ENCODE results near the gene YWHAH.

Gene YWHAH

GRCh38 chr22:31906569-31906968 is 37.8 kb upstream of the YWHAH start:
- no peak overlapping the region for H3K9ac ChIP-seq (ENCODE audit: low read length in 2 of 2)
- no peaks in the 10 kb centered on the region for H3K27me3 ChIP-seq (ENCODE audit: control insufficient read depth in 1 of 2, insufficient read depth in 2 of 2, low read length in 2 of 2)
- no peak overlapping the region for H3K27ac ChIP-seq (ENCODE audit: low read length)
- no peak overlapping the region for H3K4me3 ChIP-seq (ENCODE audit: low read length in 2 of 2)
- H3K36me3 ChIP-seq (ENCODE audit: control insufficient read depth in 2 of 2, insufficient read depth in 2 of 2, low read length in 2 of 2), result peaks cover 14 to 31% of the 10 kb centered on the region in 2 donors
- H3K4me1 ChIP-seq (ENCODE audit: control insufficient read depth, insufficient read depth, low read length), result no peaks in the 10 kb centered on the region
- no peaks in the 10 kb centered on the region for H3K9me3 ChIP-seq (ENCODE audit: control insufficient read depth in 2 of 2, low read length in 2 of 2)

DNA sequence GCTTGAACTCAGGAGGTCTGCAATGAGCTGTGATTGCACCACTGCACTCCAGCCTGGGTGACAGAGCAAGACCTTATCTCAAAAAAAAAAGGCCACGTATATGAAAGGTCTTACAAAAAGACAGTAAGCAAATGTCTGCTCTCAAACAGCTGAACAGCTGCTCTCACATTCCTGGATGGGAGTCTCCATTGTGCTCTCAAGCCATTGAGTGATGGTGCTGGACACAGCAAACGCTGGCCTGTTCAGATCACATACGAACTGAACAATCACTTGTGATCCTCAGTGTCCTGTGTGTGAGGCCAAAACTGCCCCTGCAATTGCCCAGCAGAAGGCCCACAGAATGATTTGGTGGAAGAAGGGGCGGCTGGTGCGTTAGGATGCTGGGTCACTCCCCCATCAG is 34.4 kb upstream of the YWHAH start:
- no peak overlapping the region for H3K4me3 ChIP-seq (ENCODE audit: low read length in 2 of 2)
- H3K27me3 ChIP-seq (ENCODE audit: control insufficient read depth in 1 of 2, insufficient read depth in 2 of 2, low read length in 2 of 2), result no peaks in the 10 kb centered on the region
- H3K27ac ChIP-seq (ENCODE audit: low read length), result no peak overlapping the region
- no peak overlapping the region for H3K9ac ChIP-seq (ENCODE audit: low read length in 2 of 2)
- H3K36me3 ChIP-seq (ENCODE audit: control insufficient read depth in 2 of 2, insufficient read depth in 2 of 2, low read length in 2 of 2), result peaks cover 6 to 25% of the 10 kb centered on the region in 2 donors
- no peaks in the 10 kb centered on the region for H3K4me1 ChIP-seq (ENCODE audit: control insufficient read depth, insufficient read depth, low read length)
- H3K9me3 ChIP-seq (ENCODE audit: control insufficient read depth in 2 of 2, low read length in 2 of 2), result no peaks in the 10 kb centered on the region

DNA sequence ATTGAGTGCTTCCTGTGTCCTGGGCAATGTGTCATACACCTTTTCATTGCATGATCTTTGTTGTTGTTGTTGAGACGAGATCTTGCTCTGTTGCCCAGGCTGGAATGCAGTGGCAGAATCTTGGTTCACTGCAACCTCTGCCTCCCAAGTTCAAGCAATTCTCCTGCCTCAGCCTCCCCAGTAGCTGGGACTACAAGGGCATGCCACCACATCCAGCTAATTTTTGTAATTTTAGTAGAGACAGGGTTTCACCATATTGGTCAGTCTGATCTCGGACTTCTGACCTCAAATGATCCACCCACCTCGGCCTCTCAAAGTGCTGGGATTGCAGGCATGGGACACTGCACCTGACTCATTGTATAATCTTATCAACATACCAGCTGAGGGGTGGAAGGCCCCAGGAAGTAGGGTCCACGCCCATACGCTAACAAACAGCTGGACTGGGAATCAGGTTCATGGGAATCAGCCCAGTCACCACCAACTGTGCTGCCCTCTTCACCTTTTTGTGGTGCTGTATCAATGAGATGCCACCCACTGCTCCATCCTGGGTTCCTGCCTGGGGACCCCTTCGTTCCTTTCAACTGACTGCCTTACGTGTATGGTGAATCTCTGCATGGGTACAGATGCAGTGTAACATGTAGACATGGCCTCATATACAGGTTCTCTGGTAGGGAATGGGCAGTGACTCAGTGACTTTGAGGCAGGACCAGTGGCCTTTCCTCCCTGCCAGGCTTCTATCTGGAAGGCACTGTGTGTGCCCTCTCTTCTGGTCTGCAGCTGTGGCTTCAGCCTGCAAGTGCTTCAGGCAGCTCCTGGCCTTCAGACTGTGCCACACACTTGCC is 32.5 kb upstream of the YWHAH start:
- no peak overlapping the region for H3K4me3 ChIP-seq (ENCODE audit: low read length in 2 of 2)
- no peak overlapping the region for H3K27ac ChIP-seq (ENCODE audit: low read length)
- H3K4me1 ChIP-seq (ENCODE audit: control insufficient read depth, insufficient read depth, low read length), result no peaks in the 10 kb centered on the region
- H3K9me3 ChIP-seq (ENCODE audit: control insufficient read depth in 2 of 2, low read length in 2 of 2), result no peaks in the 10 kb centered on the region
- no peaks in the 10 kb centered on the region for H3K27me3 ChIP-seq (ENCODE audit: control insufficient read depth in 1 of 2, insufficient read depth in 2 of 2, low read length in 2 of 2)
- H3K9ac ChIP-seq (ENCODE audit: low read length in 2 of 2), result no peak overlapping the region
- peaks cover 3 to 14% of the 10 kb centered on the region in 2 donors for H3K36me3 ChIP-seq (ENCODE audit: control insufficient read depth in 2 of 2, insufficient read depth in 2 of 2, low read length in 2 of 2)

DNA sequence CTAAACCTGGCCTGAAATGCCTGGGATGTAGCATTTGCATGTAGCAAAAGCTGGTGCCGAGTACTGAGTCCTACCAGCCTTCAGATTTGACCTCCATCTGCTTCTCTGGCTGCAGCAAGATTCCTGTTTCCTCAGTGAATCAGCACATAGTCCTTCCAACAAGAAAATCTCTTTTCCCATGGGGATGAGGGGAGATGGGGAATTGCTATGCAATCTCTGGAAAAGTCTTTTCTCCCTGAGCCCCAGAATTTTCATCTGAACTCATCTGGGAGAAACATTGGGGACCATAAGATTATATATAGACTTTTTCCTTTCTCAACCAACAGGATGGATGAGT is 32.0 kb upstream of the YWHAH start:
- H3K9ac ChIP-seq (ENCODE audit: low read length in 2 of 2), result no peak overlapping the region
- H3K4me1 ChIP-seq (ENCODE audit: control insufficient read depth, insufficient read depth, low read length), result no peaks in the 10 kb centered on the region
- no peaks in the 10 kb centered on the region for H3K27me3 ChIP-seq (ENCODE audit: control insufficient read depth in 1 of 2, insufficient read depth in 2 of 2, low read length in 2 of 2)
- H3K36me3 ChIP-seq (ENCODE audit: control insufficient read depth in 2 of 2, insufficient read depth in 2 of 2, low read length in 2 of 2), result peaks cover 3 to 12% of the 10 kb centered on the region in 2 donors
- no peaks in the 10 kb centered on the region for H3K9me3 ChIP-seq (ENCODE audit: control insufficient read depth in 2 of 2, low read length in 2 of 2)
- H3K27ac ChIP-seq (ENCODE audit: low read length), result no peak overlapping the region
- no peak overlapping the region for H3K4me3 ChIP-seq (ENCODE audit: low read length in 2 of 2)

DNA sequence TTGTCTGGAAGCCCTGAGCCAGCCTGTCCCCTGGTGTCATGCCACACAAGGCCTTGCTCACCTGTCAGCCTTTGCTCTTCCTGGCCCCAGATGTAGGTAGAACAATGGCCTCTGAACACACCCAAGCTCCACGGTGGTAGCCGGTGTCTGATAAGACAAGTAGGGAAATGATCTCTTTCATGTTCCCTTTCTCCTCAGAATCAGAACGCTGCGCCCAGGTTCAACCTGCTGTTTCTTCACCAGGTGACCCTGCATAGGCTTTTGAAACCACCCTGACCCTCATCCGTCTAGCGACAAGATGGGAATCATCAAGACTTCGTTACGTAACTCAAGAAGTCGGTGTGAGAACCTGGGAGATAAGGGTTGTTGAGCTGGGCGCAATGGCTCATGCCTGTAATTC is 28.7 kb upstream of the YWHAH start:
- no peaks in the 10 kb centered on the region for H3K9me3 ChIP-seq (ENCODE audit: control insufficient read depth in 2 of 2, low read length in 2 of 2)

DNA sequence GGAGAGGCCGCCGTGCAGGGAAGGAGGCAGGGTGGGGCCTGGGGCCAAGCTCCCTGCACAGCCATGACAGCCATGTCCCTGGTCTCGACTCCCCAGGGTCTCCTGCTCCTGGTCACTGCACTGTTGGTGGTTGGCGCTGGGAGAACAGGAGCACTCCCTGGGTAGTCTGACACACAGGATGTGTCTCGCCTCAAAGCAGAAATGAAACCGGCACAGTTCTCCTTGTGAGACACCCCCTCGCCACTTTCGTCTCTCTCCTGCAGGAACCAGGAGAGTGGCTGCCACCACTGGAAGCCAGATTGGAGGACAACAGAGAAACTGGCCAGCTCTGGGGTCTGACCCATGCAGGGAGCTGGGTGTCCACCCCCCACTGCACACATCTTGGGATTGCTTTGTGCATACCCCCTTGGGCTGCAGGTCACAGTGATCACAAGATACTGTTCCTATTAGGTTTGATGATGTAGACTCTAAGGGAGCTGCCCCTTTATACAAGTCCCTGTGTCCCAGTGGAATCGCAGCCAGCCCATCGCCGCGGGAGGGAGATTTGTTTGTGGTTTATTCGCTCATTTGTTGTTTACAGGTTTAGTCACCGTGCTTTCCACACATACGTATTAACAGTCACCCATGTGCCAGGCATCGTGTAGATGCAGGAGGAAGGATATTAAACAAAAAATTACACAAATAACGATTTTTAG is 27.0 kb upstream of the YWHAH start:
- H3K4me1 ChIP-seq (ENCODE audit: control insufficient read depth, insufficient read depth, low read length), result no peaks in the 10 kb centered on the region
- H3K36me3 ChIP-seq (ENCODE audit: control insufficient read depth in 2 of 2, insufficient read depth in 2 of 2, low read length in 2 of 2), result no peaks in the 10 kb centered on the region
- no peak overlapping the region for H3K27ac ChIP-seq (ENCODE audit: low read length)
- H3K27me3 ChIP-seq (ENCODE audit: control insufficient read depth in 1 of 2, insufficient read depth in 2 of 2, low read length in 2 of 2), result no peaks in the 10 kb centered on the region
- H3K9ac ChIP-seq (ENCODE audit: low read length in 2 of 2), result no peak overlapping the region
- H3K9me3 ChIP-seq (ENCODE audit: control insufficient read depth in 2 of 2, low read length in 2 of 2), result no peaks in the 10 kb centered on the region
- no peak overlapping the region for H3K4me3 ChIP-seq (ENCODE audit: low read length in 2 of 2)

More for the DNA sequence above, 28.7 kb upstream of the YWHAH start:
- Histone ChIP-seq H3K27ac (ENCODE audit: low read length) (no peak overlapping the region), H3K36me3 (ENCODE audit: control insufficient read depth in 2 of 2, insufficient read depth in 2 of 2, low read length in 2 of 2) (no peaks in the 10 kb centered on the region), H3K9ac (ENCODE audit: low read length in 2 of 2) (no peak overlapping the region), H3K4me1 (ENCODE audit: control insufficient read depth, insufficient read depth, low read length) (no peaks in the 10 kb centered on the region), H3K27me3 (ENCODE audit: control insufficient read depth in 1 of 2, insufficient read depth in 2 of 2, low read length in 2 of 2) (no peaks in the 10 kb centered on the region), H3K4me3 (ENCODE audit: low read length in 2 of 2) (no peak overlapping the region)

GRCh38 chr22:31919730-31920129 is 24.6 kb upstream of the YWHAH start:
- Histone ChIP-seq H3K27ac (ENCODE audit: low read length) (no peak overlapping the region), H3K4me3 (ENCODE audit: low read length in 2 of 2) (no peak overlapping the region), H3K9ac (ENCODE audit: low read length in 2 of 2) (no peak overlapping the region), H3K27me3 (ENCODE audit: control insufficient read depth in 1 of 2, insufficient read depth in 2 of 2, low read length in 2 of 2) (peaks cover 0 to 2% of the 10 kb centered on the region in 2 donors), H3K36me3 (ENCODE audit: control insufficient read depth in 2 of 2, insufficient read depth in 2 of 2, low read length in 2 of 2) (no peaks in the 10 kb centered on the region), H3K4me1 (ENCODE audit: control insufficient read depth, insufficient read depth, low read length) (no peaks in the 10 kb centered on the region), H3K9me3 (ENCODE audit: control insufficient read depth in 2 of 2, low read length in 2 of 2) (no peaks in the 10 kb centered on the region)

GRCh38 chr22:31920306-31920705 is 24.0 kb upstream of the YWHAH start:
- Histone ChIP-seq H3K4me1 (ENCODE audit: control insufficient read depth, insufficient read depth, low read length) (no peaks in the 10 kb centered on the region), H3K27ac (ENCODE audit: low read length) (no peak overlapping the region), H3K27me3 (ENCODE audit: control insufficient read depth in 1 of 2, insufficient read depth in 2 of 2, low read length in 2 of 2) (peaks cover 0 to 2% of the 10 kb centered on the region in 2 donors), H3K9me3 (ENCODE audit: control insufficient read depth in 2 of 2, low read length in 2 of 2) (no peaks in the 10 kb centered on the region), H3K4me3 (ENCODE audit: low read length in 2 of 2) (no peak overlapping the region), H3K9ac (ENCODE audit: low read length in 2 of 2) (no peak overlapping the region), H3K36me3 (ENCODE audit: control insufficient read depth in 2 of 2, insufficient read depth in 2 of 2, low read length in 2 of 2) (no peaks in the 10 kb centered on the region)

DNA sequence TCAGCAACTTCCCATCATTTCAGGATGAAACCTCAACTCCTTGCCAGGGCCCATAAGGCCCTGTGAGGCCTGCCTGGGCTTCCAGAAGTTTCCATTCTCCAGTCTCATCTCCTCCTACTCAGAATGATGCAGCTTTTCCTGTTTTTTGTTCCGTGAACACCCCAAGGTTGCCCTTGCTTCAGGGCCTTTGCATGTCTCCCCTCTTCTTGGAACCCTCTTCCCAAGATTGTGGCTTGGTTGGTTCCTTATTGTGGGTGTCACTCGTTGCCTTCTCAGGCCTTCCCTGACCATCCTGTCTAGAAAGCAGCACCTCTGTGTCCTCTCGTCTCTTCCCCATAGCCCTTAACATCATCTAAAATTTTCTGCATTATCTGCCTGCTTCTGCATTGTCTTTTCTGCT is 23.2 kb upstream of the YWHAH start:
- Histone ChIP-seq H3K4me1 (ENCODE audit: control insufficient read depth, insufficient read depth, low read length) (no peaks in the 10 kb centered on the region), H3K27ac (ENCODE audit: low read length) (no peak overlapping the region), H3K9me3 (ENCODE audit: control insufficient read depth in 2 of 2, low read length in 2 of 2) (no peaks in the 10 kb centered on the region), H3K36me3 (ENCODE audit: control insufficient read depth in 2 of 2, insufficient read depth in 2 of 2, low read length in 2 of 2) (no peaks in the 10 kb centered on the region), H3K4me3 (ENCODE audit: low read length in 2 of 2) (no peak overlapping the region), H3K27me3 (ENCODE audit: control insufficient read depth in 1 of 2, insufficient read depth in 2 of 2, low read length in 2 of 2) (peaks cover 0 to 2% of the 10 kb centered on the region in 2 donors), H3K9ac (ENCODE audit: low read length in 2 of 2) (no peak overlapping the region)

DNA sequence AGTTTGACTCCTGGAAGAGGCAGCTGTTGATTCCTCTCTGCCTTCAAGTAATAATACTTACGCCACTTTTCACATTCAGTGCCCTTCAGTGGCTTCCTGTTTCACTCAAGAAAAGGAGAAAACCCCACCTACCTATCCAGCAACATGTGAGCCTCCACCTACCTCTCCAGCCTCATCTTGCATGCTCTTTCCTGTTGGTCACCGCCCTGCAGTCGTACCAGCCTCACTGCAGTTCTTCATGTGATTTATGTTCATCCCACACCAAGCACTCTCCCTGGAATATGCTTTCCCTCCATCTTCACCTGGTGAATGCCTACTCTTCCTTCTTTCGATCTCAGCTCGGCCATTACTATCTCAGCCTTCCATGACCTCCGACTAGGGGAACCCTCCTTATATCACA is 21.8 kb upstream of the YWHAH start:
- H3K36me3 ChIP-seq (ENCODE audit: control insufficient read depth in 2 of 2, insufficient read depth in 2 of 2, low read length in 2 of 2), result no peaks in the 10 kb centered on the region
- no peaks in the 10 kb centered on the region for H3K9me3 ChIP-seq (ENCODE audit: control insufficient read depth in 2 of 2, low read length in 2 of 2)
- no peaks in the 10 kb centered on the region for H3K4me1 ChIP-seq (ENCODE audit: control insufficient read depth, insufficient read depth, low read length)
- peaks cover 0 to 2% of the 10 kb centered on the region in 2 donors for H3K27me3 ChIP-seq (ENCODE audit: control insufficient read depth in 1 of 2, insufficient read depth in 2 of 2, low read length in 2 of 2)
- no peak overlapping the region for H3K4me3 ChIP-seq (ENCODE audit: low read length in 2 of 2)
- no peak overlapping the region for H3K27ac ChIP-seq (ENCODE audit: low read length)
- H3K9ac ChIP-seq (ENCODE audit: low read length in 2 of 2), result no peak overlapping the region

GRCh38 chr22:31923136-31923535 is 21.2 kb upstream of the YWHAH start:
- no peaks in the 10 kb centered on the region for H3K4me1 ChIP-seq (ENCODE audit: control insufficient read depth, insufficient read depth, low read length)
- peaks cover 0 to 2% of the 10 kb centered on the region in 2 donors for H3K27me3 ChIP-seq (ENCODE audit: control insufficient read depth in 1 of 2, insufficient read depth in 2 of 2, low read length in 2 of 2)
- H3K4me3 ChIP-seq (ENCODE audit: low read length in 2 of 2), result no peak overlapping the region
- H3K36me3 ChIP-seq (ENCODE audit: control insufficient read depth in 2 of 2, insufficient read depth in 2 of 2, low read length in 2 of 2), result no peaks in the 10 kb centered on the region
- no peak overlapping the region for H3K9ac ChIP-seq (ENCODE audit: low read length in 2 of 2)
- H3K27ac ChIP-seq (ENCODE audit: low read length), result no peak overlapping the region
- H3K9me3 ChIP-seq (ENCODE audit: control insufficient read depth in 2 of 2, low read length in 2 of 2), result no peaks in the 10 kb centered on the region
